ENCODE data around the gene NOL8.
A peak's percentile ranks its signal among the peaks of the same experiment; 100 is the strongest.

NOL8 gene

DNA sequence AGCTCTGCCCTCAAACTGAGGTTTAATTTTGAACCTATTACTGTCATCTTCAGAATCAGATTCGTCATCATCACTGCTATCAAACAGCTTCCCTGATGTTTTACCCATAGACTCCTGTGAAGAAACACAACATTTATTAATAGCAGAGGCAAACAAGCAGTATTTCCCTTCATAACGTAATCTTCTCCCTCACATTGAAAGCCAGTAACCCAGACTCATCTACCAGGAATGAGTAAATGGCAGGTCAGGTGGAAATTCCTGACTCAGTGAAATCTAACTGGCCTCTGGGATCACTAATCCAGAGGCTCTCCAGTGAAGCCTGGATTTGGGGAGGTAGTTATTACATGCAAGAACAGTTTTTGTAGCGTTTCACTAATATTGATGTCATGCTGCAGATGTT lies 14.6 kb downstream of the NOL8 start:
- DNase-seq, result no peak

DNA sequence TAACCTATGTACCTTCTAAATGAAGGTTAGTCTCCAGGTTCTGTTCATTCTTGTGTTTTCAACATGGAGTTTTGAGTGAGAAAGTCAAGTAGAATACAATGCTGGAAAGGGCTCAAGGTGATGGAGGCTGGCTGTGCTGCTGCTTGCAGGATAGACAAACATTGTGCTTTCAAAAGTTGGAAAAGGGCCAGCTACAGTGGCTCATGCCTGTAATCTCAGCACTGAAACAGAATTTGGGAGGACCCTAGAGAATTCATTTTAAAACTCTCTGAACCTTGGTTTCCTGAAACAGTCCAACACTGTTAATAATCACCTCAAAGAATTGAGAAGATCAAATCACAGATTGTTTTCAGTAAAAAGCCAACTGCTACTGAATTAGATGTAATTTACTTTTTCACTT lies 16.3 kb downstream of the NOL8 start:
- no peak for DNase-seq

DNA sequence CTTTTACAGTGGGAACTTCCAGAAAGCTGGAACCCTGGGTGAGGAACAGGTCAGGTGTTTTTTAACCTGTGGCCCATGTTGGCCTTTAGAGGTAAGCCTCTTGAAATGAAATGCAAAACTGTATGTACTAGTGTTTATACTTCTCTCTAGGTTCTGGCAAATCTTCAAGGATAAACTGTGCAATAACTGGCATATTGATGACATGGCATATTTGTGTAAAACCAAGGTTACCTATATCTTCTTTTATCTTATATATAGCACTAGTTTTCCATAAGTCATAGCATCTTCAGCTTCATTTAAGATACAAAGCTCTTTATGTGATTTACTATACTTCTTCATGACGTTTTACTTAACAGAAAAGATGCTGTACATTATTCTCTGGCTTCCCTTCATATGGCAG lies 24.2 kb downstream of the NOL8 start:
- DNase-seq, result no peak

DNA sequence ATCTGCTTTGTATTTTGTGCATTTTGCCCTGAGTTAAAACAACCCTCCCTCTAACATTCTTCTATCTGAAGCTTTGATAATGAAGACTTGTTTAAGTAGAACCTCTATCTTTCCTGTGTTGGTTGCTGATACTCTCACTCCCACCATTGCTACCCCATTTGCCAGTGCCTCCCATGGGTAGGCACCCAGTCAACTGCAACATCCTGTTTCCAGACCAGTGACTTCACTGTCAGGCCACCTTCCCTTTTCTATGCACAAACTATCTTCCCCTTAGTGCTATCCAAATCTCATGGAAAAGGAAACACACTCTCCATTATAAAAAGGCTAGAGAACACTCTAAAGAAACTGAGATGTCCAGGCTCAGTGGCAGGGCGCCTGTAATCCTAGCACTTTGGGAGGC lies 26.0 kb downstream of the NOL8 start:
- no peak for DNase-seq

DNA sequence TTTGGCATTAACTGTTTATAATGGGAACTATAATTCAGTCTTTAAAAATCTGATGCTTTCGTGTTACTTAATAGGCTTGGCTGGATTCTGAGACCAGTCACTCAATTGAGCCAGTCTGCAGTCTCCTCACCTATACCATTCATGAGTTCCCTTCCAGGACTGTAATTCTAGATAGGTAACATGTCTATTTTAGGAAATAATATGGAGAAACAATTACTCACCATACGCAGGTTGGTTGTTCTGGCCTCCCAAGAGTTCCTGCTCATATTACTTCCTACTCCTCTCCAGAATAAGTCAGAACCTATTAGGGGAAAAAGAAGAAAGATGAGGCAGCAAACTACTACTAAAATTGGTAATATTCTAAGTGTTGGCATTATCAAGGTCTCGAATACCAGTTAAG lies 27.1 kb downstream of the NOL8 start:
- DNase-seq, result no peak

DNA sequence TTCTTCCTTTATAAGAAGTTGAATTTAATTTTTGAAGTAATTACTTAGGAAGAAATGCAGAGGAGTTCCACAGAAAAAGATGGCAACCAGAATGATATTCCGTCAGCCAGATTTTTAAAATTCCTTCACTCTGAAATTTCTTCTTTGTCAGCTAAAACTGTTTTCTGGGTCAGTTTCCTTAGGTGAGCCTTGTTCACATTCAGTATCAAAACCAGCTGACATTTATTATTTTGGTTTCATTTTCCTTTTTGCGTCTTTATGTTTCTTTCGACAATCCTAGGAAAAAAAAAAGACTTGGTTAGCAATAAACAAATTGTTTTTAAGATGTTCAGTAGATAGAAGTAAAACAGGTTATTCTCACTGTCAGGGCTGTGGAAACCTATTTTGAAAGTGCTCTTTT lies 27.5 kb downstream of the NOL8 start:
- no peak for DNase-seq

DNA sequence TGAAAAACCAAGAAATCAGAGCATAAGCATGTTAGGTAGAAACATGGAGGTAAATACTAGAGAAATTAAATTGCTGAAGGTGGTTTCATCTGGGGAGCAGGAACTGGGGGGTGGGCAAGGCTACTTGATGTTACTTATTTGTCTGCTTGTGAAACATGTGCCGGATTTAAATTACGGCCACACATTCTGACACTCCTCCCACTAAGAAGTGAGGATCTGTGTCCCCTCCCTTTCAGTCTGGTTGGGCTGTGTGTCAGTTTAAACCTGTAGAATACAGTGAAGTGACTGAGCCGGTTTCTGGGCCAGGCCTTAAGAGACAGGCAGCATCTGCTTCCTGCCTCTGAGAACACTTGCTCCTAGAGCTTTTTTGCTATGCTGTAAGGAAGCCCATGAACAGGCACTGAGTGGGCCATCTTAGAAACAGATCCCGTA lies 29.3 kb downstream of the NOL8 start:
- no peak for DNase-seq

DNA sequence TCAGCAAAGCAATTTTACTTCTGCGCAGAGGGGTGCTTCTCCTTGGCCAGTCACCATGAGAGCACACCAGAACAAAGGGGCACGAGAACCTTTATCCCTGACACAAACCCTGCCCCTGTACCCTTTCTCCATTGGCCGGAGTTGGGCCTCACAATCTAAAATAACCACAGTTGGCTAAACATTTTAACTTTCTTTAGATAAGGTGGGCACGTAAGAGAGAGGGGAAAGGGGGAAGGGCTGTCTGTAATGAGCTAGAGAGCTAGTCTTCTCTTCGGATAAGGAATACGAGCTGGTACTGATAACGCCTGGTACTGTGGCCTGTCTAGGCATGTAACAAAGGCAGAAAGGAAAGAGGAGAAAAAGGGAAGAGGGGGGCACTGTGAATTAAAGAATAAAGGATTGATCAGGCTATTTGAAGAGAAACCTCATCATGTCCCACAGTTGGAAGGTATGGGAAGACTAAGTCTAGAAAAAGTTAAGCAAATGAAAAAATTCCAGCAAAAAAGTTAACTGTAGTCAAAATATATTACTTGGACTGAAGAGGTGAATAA lies 29.8 kb downstream of the NOL8 start:
- DNase-seq, result no peak

DNA sequence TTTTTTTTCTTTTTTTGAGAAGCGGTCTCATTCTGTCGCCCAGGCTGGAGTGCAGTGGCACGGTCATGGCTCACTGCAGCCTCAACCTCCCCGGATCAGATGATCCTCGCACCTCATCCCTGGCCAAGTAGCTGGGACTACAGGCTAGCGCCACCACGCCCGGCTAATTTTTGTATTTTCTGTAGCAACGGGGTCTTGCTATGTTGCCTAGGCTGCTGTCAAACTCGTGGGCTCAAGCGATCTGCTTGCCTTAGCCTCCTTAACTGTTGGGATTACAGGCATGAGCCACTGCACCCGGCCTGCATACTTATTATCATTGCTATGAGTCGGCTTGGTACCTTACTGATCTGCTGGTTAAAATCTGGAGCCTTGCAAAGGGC lies 30.9 kb downstream of the NOL8 start:
- peak; percentile 13 for DNase-seq

DNA sequence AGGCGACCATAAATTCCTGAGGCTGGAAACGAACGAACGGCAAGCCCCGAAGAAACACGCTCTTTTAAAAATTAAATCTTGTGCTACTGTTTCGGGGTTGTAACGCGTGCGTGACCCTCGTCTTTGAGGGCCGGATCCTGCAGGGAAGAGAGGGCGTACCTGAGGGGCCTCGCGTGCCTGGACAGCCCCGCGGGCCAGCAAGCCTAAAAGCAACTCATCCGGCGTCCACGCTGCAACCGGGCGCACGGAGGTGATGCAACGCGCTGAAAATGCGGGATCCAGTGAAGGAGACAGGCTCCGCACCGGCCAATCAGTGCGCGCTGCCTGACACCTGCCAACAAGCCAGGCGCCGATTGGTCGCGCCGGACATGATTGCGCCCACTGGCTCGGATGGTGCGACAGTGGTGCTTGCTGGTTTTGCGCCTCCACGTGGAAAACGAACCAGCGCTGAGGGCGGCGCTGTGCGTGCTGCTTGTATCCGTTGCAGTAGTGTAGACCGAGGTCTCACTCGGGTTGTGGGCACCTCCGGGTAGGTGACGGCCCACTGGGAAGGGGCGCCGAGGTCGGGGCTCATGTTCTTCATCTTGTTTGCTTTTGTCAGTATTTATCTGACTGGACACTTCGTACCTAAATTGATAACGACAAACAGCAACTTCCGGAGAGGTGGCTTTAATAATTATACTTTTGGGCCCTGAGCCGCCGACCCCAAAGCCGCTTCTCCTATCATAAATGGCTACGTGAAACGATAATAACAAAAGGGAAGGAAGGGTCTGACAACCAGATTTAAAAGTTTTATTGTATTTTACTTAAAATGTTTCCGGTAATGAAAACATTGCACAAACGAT lies 31.5 kb downstream of the NOL8 start, which contains the start of gene IARS1:
Gene IARS1, minus strand, starts transcription at position 246 of the 845 bp plus-strand sequence. CDS start 4,278 bp downstream, outside the sequence.
- DNase-seq, result peak; percentile 99

DNA sequence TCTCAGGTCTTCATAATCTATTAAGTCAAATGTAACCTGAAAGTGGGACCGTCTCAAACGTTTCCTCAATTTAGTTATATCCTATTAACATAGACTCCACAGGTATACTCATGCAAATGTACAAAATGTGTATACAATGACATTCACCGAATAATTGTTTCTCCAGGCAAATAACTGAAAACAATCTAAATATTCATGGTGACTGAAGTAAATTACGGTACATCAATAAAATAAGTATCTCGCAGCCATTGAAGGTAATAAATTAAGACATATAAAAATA lies 32.1 kb downstream of the NOL8 start:
- no peak for DNase-seq

DNA sequence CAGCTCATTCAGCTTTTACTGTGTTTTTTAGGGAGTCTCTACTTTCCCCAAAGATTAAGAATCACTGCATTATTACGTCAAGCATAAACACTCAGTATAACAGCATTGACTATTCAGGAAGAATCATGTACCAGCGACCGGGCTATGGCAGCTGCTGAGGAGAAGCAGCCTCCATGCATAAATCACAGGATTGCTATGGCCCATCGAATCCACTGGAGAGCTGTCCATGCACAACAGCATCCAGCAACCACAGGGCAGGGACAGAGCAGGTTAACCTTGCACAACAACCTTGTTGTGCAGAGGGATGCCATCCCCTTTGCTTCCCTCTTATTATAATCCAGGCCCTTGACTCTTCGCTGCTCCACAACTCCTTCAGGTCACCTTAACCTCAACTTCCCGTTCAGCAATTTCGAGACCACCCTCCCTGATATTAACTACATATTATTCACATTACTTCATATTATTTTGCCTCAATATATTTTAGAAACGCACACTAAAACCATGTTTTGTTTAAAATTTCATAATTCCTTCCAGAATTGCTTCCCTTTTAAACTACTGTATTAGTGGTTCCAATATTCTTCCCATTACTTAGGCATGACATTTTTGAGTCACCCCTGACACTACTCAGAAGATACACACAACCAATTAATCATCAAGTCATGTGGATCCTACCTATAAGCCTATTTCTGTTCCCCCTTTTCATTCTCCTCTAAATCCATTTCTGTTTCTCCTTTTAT lies 32.6 kb downstream of the NOL8 start:
- DNase-seq, result no peak

DNA sequence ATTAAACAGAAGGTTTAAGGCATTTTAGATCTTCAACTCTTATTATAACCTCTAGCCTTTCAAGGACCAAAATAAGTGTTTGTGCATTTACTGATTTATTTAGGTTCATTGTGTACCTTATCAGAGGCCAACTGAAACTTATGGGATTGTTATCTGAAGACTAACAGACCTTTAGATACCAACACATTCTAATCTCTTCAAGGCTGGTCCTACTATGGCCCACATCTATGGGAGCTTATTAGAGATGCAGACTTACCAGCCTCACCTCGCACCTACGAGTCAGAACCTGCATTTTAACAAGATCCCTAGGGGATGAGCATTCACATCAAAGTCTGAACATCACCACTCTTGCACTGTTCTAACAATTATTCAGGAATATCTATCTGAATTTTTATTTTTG lies 33.6 kb downstream of the NOL8 start:
- no peak for DNase-seq

DNA sequence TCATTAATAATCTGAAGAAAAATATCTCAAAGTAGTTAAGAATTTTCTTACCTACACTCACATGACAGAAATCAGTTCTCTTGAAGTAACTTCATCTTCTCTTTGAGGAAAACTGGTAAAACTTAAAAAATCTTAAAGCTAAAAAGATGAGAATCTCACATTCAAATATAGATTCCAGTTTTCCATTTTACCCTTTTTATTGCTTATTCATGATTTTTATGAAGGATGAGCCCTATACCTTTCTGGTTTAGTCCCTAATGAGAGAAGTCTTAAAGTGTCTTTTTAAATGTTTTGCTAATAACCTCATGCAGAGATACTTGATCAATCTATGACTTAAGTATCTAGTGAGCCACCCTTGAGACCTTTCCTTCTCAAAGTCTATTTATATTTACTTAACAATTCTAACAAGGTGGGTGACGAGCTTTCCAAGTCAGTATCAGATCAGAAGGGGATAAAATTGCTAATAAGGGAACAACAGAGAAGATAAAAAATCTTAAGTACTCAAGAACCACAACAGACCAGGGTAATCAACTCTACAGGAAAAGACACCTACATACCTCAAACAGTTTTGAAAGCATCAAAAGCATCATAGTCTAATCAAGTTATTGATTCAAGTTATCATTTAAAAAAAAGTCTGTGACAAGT lies 34.2 kb downstream of the NOL8 start:
- DNase-seq, result no peak

DNA sequence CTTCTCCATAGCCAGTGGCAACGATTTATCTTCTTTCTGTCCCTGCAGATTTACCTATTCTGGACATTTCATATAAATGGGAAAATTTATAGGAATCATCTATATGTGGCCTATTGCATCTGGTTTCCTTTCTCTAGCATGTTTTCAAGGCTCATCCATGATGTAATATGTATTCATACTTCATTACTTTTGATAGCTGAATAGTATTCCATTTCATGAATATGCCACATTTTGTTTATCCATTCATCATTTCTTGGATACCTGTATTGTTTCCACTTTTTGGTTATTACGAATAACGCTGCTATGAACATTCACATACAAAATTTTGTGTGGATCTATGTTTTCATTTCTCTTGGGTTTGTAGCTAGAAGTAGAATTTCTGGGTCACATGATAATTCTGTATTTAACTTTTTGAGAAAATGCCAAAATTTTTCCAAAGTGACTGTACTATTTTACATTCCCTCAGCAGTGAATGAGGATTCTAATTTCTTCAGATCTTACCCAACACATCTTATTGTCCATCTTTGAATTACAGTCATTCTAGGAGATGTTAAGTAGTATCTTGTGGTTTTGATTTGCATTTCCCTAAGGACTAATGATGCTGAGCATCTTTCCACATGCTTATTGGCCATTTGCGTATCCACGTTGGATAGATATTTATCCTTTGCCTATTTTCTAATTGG lies 35.3 kb downstream of the NOL8 start:
- DNase-seq, result no peak

DNA sequence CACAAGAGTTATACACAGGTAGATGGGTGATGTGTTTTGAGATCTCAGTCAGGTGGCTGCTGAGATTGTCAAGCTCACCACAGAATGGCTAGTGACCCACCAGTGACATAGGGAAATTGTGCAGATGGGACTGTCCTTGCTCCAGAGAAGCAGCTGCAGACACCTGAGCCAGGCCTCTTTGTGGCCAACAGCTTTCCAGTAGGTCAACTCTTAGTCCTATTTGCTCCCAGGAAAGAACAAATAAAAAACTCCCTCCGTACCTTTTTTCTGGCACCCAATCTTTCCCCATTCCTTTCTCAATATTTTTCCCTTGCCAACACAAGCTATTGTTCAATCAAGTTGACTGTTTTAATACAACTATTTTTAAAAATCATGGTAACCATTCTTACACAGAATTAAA lies 45.8 kb downstream of the NOL8 start:
- no peak for DNase-seq

DNA sequence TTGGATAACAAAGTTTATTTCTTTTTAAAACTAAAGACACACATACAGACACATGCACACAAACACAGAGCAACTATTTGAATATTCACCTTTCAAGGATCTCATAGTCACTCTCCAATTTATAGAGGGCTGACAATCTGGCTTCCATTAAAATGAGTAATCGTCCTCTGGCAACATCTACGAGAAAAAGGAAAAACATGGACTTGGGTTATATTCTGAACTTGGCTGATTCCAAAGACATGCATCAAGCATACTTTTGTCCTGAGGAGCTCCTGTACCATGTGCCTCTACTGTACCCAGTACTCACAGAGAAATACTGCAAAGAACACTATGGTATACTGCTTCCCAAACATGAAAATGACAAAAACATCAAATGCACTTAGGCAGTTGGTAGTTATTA lies 47.0 kb downstream of the NOL8 start:
- no peak for DNase-seq

DNA sequence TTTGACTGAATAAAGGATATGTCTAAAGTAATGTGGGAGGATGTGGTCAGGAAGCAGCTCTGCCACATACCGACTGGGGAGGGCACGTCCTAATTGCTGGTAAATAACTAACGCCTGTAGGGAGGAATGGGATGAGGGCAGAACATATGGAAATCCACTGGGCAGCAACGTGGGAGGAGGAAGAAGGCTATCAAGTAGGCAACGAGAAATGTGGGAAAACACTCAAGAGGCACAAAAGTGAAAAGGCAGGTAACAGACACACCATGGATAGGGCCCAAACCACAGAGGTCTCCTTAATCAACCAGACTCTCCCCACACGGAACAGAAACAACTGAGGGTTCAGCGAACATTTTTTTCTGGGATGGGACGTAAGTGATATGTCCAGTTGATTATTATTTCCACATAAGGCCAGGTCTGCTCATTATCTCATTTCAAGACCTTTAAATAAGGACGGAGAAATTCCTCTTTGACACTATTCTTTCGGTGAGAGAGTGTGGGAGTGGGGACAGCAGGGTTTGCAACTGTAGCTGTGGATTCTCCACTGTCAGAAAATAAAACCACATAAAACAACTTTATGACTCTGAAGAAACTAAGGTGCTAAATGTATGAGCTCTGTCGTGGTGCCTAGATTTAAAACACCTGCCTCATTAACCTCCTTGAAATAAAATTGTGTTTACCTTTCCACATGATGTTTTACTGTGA lies 48.7 kb downstream of the NOL8 start:
- DNase-seq, result no peak

DNA sequence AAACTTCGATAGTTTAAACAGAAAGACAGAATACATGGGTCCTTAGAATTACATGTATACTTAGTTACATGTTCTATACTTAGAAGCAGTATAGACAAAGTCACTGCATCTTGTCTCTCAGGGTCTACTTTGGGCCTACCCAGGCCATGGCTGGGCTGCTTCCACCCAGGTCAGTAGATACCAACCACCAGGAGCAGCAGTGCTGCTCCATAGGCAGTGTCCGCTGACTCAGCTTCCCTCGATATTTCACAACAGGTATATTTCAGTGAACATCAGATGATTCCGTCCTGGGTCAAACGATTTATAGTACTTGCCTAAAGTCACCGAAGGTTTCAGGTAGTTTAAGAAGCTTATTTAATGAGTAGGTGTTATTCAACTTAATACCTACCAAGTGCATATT lies 49.6 kb downstream of the NOL8 start:
- DNase-seq, result no peak

DNA sequence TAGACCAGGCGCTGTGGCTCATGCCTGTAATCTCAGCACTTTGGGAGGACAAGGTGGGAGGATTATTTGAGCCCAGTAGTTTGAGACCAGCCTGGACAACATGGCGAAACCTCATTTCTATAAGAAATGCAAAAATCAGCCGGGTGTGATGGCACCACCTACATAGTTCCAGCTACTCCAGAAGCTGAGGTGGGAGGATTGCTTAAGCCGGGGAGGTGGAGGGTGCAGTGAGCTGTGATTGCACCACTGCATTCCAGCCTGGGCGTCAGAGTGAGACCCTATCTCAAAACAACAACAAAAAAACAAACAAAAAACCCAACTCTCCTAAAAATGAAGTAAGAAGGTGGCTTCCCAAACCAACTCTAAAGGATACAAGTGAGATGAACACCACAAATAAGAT lies 54.6 kb downstream of the NOL8 start:
- no peak for DNase-seq

DNA sequence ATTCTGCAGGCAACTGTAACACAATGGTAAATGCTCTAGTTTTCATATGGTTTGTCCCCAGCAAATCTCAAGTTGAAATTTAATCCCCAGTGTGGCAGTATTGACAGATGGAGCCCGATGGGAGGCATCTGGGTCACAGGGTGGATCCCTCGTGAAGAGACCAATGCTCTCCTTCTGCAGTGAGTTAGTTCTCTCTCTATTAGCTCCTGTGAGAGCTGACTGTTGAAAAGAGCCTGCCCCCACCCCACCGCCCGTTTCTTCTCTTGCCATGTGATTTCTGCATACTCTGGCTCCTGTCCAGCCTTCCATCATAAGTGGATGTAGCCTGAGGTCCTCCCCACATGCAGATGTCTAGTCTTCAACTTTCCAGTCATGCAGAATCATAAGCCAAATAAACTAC lies 58.7 kb downstream of the NOL8 start:
- DNase-seq, result no peak

DNA sequence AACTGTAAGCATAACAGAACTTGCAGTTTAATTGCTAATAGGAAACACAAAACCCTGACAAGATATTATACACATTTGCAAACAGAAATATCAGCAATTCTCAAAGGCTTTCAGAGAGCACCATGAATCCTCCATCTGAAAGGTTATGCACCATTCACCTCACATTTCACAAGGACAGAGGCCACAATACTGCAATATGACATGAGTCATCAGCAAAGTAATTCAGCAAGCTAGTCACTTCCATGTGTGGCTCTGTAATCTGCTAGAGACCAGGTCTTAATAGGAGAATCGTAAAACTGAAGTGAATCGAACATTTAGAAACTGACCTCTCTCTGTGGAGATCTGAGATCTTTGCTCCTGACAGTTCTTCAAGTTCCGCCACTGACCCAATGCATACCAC lies 60.0 kb downstream of the NOL8 start:
- no peak for DNase-seq

DNA sequence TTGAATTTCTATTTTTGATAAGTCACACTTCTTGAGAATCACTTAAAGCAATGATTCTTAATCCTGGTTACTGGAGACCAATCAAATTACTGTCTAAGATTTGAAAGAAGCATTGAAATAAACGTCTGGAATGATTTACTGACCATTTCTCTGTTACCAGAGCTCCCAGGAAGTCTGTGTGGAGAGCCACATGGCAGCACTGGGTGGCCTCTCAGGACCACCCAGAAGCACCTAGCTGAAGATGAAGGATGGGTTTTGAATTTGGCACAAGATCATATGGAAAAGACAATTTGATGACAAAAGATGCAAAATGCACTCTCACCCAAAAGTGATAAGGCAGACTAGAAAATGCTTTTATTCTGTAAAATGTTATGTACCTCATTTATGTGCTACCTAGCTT lies 62.0 kb downstream of the NOL8 start:
- DNase-seq, result no peak
